K562 (cell line): Measurements from ENCODE around the gene PAM.

ENCODE experiments used
- EGR1 ChIP-seq: fragments of 450-650 bp; conservative IDR thresholded peaks from 2 replicates; pipeline ENCODE4 v1.6.1; 2017; ENCODE audit warnings: mild to moderate bottlenecking
- POLR2AphosphoS5 ChIP-seq: IDR thresholded peaks from 2 replicates; pipeline ENCODE4 v1.6.1; 2011; ENCODE audit warnings: mild to moderate bottlenecking, low read depth, low read length, moderate library complexity; ENCODE audit not compliant: control insufficient read depth, insufficient read depth
- RCOR1 ChIP-seq, 2 experiments: IDR thresholded peaks; 2 replicates each; pipeline ENCODE4 v1.6.1; 2012; ENCODE audit warnings: low read depth in 2 of 2, low read length in 2 of 2, borderline replicate concordance in 1 of 2, improper control_type of control experiment in 1 of 2
- ZNF347 ChIP-seq: fragments of 450-650 bp; formaldehyde crosslinking; IDR thresholded peaks from 2 replicates; pipeline ENCODE4 v1.4.0; 2020; ENCODE audit warnings: low read depth, mild to moderate bottlenecking, moderate library complexity
- TF ChIP-seq, protein P1 (sequence below), 3 experiments: IDR thresholded peaks in 2 of 3; conservative IDR thresholded peaks in 1 of 3; 2 replicates each; pipeline ENCODE4 v1.5.1; 2011 to 2012; ENCODE audit warnings: low read length in 3 of 3, mild to moderate bottlenecking in 3 of 3, control low read depth in 2 of 3, improper control_type of control experiment in 1 of 3, inconsistent platforms in 1 of 3, low read depth in 1 of 3, mixed read lengths in 1 of 3, moderate library complexity in 1 of 3; ENCODE audit not compliant: insufficient read depth in 2 of 3
- TF ChIP-seq, protein P2 (sequence below): fragments of 450-650 bp; IDR thresholded peaks from 2 replicates; pipeline ENCODE4 v1.7.0; 2016; ENCODE audit warnings: borderline replicate concordance

DNA sequence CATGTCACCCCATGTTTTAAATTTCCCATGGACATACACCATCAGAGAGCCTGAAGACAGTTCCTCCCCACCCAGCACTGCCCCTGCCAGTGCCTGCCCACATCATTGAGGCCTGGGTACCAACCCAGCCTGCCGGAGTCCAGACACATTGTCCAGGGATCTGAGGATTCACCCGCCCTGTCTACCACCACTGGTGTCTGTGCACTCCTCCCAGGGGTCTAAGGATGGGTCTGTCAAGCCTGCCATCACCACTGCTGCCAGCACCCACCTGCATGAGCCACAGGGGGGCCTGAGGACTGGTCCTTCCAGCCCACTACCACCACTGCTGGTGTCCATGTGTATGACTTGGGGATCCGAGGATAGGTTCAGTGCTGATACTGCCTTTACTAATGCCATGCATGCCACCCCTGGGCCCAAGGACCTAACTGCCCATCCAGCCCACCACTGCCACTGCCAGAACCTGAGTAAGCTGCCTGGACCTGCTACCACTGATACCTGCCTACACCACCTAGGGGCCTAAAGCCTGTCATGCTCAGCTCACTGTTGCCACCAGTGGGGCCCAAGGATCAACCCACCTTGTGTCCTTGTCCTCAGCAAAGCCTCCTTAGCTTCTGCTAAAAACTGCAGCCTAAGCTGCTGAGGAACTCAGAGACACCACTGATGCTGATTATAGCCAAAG, 227.0 kb downstream of the PAM start:
- TF ChIP-seq, protein P1, sequence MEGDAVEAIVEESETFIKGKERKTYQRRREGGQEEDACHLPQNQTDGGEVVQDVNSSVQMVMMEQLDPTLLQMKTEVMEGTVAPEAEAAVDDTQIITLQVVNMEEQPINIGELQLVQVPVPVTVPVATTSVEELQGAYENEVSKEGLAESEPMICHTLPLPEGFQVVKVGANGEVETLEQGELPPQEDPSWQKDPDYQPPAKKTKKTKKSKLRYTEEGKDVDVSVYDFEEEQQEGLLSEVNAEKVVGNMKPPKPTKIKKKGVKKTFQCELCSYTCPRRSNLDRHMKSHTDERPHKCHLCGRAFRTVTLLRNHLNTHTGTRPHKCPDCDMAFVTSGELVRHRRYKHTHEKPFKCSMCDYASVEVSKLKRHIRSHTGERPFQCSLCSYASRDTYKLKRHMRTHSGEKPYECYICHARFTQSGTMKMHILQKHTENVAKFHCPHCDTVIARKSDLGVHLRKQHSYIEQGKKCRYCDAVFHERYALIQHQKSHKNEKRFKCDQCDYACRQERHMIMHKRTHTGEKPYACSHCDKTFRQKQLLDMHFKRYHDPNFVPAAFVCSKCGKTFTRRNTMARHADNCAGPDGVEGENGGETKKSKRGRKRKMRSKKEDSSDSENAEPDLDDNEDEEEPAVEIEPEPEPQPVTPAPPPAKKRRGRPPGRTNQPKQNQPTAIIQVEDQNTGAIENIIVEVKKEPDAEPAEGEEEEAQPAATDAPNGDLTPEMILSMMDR (IDR thresholded peaks at IDR 0.05 in 2 of 3, conservative IDR thresholded peaks at IDR 0.05 in 1 of 3; ENCODE audit: insufficient read depth in 2 of 3, low read depth in 1 of 3, low read length in 3 of 3): no peak
- TF ChIP-seq RCOR1 (IDR thresholded peaks at IDR 0.05; ENCODE audit: borderline replicate concordance in 1 of 2, low read depth in 2 of 2, low read length in 2 of 2) (no peak), POLR2AphosphoS5 (no peak), ZNF347 (CRISPR knock-in tag) (no peak), EGR1 (no peak)
- TF ChIP-seq, protein P2, sequence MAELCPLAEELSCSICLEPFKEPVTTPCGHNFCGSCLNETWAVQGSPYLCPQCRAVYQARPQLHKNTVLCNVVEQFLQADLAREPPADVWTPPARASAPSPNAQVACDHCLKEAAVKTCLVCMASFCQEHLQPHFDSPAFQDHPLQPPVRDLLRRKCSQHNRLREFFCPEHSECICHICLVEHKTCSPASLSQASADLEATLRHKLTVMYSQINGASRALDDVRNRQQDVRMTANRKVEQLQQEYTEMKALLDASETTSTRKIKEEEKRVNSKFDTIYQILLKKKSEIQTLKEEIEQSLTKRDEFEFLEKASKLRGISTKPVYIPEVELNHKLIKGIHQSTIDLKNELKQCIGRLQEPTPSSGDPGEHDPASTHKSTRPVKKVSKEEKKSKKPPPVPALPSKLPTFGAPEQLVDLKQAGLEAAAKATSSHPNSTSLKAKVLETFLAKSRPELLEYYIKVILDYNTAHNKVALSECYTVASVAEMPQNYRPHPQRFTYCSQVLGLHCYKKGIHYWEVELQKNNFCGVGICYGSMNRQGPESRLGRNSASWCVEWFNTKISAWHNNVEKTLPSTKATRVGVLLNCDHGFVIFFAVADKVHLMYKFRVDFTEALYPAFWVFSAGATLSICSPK: no peak
